EL (cell line): ENCODE data around the gene CCM2L.

Experiments
- DNase-seq: peaks from one replicate; pipeline ENCODE4 v3.0.0-alpha.2; 2016

CCM2L gene

DNA sequence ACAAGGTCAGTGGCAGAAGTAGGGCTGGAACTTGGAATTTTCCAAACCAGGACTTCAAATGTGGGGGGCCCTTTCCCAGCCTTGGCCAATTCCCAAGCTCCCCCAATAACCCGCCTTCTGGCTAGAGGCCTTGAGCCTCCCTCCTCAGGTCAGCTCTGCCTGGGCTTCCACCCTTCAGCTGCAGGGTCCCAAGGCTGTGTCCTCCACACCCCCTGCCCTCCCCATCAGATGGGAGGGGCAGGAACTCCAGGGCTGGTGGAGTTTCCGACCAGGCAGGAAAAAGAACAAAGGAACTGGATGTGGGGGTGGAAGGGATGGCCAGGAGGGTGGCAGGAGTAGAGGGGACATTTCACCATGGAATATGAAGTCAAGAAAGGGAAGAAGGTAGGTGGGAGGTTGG, at the start of gene CCM2L:
Gene CCM2L (plus strand): TSS at position 338 of the 400 bp plus-strand sequence. CDS start 17 bp downstream, at position 355.
- DNase-seq = no peak

DNA sequence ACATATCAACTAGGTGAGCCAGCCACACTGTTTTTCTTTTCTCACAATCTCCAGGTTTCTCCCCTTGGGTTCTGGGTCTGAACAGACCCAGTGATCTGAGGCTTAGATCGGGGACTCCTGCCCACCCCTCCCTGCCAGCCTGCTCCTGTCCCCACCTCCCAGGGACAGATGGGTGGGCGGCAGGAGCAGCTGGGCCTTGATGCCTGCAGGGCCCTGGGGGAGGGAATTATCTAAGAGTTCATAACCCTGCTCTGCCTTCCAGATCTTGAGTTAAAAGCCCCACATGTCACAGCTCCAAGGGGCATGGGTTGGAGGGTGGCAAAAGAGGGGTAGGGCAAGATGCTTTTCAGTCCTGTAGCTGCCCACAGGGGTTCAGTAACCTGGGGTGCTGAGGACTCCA, 47.5 kb upstream of the CCM2L start:
- no peak for DNase-seq

DNA sequence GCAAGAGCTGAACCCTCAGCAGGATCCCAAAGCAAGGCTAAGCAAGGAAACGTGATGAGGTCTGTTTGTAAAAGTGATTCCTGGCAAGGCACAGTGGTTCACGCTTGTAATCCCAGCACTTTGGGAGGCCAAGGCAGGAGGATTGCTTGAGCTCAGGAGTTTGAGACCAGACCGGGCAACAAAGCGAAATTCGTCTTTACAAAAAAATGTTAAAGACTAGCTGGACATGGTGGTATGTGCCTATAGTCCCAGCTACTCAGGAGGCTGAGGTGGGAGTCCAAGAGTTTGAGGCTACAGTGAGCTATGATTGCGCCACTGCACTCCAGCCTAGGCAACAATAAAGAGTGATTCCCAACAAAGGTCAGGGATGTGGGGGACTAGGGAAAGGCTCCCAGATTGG, 46.3 kb upstream of the CCM2L start:
- DNase-seq = no peak

DNA sequence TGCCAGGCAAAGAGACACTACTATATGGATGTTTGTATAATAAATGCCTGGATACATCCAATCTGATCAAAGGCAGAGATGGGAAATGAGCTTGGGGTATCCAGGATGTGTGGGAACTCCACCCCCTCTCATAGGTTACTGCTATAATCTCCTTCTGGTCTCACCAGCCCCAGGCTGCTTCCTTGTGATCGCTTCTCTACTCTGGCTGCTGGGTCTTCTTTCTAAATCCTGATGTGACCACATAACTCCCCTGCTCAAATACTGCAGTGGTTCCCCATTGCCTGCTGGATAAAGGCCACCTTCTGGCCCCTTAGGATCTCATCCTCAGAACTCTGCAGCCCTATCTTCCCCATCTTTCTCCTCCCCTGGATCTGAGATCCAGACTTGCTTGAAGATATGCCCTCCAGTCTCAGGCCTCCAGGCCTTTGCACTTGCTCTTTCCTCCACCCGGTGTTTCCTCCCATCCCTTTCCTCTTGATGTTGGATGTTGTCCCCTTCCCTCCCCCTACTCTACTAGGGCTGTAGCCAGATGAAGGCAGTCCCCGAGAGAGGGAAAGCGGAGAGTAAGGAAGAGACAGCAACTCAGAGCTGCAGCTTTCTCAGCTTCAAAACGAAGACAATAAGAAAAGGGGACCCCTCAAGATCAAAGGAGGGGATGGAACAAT, 43.1 kb upstream of the CCM2L start:
- no peak for DNase-seq

DNA sequence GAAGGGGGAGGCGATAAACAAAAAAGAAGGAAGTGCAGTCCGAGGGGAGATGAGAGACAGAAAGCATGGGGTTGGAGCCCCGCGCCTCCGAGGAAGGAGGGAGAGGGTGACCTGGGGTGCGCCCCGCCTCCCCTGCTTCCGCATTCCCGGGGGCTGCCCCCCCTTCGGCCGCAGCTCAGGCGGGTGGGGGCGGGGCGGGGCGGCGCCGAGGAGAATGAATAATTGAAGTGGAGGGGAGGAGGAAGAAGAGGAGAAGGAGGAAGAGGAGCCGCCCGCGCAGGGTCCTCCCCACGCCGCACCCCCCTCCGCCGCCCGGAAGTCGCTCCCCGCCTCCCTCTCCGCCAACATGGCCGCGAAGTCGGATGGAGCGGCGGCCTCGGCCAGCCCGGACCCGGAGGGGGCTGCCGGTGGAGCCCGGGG, 42.4 kb upstream of the CCM2L start, which contains the start of gene XKR7:
Gene XKR7 (plus strand): TSS at position 322 of the 420 bp plus-strand sequence. CDS start 25 bp downstream, at position 347.
- no peak for DNase-seq

DNA sequence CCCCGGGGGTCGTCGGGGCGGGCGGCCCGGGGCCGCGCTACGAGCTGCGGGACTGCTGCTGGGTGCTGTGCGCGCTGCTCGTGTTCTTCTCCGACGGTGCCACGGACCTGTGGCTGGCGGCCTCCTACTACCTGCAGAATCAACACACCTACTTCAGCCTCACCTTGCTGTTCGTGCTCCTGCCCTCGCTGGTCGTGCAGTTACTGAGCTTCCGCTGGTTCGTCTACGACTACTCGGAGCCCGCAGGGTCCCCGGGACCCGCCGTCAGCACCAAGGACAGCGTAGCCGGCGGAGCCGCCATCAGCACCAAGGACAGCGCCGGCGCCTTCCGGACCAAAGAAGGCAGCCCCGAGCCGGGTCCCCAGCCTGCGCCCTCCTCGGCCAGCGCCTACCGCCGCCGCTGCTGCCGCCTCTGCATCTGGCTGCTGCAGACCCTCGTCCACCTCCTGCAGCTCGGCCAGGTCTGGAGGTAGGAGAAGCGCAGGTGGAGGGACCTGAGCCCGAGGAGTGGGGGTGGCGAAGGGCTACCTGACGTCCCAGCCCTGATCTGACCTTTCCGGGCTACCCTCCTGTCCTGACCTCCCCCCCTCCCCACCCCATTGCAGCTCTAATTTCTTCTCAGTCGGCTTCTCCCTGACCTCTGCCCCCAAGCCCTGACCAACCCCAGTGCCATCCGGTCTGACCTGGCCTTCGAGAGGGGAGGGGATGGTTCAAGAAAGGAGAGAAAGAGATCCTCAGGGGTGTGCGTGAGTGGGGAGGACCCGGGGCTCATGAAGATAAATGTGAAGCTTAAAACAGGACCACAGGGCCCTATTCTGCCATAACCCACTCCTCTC, 41.7 kb upstream of the CCM2L start:
- peak; percentile 61 for DNase-seq

DNA sequence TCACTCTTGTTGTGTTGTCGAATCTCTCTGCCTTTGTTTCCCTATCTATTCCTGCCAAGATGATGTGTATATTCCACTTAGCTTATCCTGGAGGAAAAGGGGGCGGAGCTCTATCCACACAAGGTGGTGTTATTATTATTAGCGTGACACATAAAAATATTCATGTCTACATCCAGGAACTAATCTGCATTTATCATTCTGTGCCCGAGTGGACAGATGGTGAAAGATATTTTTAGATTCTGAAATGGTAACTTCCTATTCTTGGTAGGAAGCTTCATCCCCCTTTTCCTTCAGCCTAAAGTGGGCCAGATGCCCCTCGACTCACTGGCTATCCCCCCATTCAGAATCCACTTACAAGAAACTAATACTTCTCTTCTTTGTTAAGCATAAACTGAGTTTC, 40.2 kb upstream of the CCM2L start:
- no peak for DNase-seq

DNA sequence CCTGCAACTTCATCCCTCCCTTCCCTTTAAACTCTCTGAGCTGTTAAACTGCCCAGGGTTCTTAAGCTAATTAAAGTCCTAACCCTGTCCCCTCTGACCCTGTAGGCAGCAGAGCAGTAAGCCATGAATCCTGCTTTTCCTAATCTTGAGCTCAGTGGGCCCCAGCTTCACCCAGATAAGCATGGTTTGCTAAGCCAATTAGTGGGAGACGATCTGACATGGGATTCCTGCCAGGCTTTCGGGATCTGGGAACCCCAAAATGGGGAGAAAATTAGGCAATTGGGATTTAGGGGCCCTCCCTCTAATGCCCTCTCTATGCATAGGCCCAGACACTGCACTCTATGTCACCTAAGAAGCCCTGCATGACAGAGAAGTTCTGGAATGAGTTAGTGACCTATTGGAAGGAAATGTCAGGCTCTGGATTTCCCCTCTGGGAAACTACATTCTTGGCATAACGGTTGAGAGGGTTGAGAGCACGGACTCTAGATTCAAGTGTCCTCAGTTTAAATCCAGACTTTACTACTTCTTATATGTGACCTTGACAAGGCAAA, 37.7 kb upstream of the CCM2L start:
- peak; percentile 85 for DNase-seq

DNA sequence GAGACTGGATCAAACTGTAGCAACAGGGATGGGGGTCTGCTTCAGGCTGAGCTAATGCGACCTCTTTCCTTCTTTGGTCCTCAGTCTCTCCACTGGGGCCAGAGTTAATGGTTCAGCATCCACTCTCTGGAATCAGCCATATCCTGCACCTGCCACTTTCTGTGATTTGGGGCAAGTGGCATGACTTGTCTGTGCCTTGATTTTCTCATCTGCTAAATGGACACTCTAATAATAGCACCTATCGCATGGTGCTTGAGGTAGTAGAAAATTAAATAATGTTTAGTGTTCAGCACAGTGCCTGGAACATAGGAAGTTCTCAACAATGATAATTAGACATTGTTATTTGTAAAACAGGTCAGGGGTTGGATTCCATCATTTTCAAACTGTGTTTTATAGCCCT, 35.9 kb upstream of the CCM2L start:
- no peak for DNase-seq

DNA sequence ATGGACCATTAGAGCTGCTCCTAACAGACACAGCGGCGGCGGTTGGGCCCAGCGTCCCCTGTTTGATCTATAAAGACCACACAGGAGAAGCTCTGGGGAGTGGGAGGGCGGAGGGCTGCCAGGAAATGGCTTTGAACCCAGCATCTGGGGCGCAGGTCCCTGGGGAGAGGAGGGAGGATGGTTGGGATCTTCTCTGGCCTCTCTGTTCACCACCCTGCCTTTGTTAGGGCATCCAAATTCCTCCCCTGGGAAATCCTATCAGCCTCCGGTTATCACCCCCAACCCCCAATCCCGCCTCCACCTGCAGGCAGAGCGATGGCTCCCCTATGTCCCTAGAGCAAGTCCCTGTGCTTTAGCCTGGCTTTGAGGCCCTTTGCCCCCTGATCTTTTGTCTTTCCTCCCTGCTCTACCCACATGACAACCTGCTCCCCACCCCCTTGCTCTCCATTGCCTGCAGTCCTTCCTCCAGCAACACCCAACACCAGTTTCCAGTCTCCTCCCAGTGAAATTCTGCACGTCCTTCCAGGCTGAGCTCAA, 35.2 kb upstream of the CCM2L start:
- DNase-seq = peak; percentile 20

DNA sequence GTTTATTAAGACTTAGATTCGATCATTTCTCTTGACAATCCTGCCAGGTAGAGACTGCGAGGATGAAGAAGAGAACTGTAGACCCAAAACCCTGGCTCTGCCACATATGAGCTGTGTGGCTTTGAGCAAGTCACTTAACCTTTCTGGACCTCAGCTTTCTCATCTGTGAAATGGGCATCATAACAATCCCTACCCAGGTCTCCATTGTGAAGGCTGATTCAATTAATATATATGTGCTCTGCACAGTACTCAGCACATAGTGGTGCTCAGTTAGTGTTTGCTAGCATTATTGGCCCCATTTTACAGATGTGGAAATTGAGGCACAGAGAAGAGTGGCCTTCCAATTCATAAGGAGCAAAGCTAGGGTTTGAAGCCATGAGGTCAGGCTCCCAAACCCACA, 34.4 kb upstream of the CCM2L start:
- no peak for DNase-seq

DNA sequence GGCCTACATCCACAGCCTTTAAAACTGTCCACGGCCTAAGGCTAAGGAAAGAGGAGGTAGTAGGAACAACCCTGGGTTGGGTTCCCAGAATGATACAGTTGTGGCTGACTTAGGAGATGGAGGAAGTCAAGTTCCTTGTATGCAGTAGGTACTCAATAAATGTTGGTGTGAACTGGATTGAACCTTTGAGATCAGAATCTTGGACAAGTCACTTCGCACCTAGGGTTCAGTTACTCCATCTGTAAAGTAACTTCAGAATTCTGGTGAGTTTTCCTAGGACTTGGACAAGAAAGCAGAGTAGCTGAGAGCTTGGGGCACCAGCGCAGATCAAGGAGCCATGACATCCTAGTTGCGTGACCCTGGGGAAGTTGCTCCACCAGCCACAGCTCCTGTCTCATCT, 33.2 kb upstream of the CCM2L start:
- DNase-seq = no peak

DNA sequence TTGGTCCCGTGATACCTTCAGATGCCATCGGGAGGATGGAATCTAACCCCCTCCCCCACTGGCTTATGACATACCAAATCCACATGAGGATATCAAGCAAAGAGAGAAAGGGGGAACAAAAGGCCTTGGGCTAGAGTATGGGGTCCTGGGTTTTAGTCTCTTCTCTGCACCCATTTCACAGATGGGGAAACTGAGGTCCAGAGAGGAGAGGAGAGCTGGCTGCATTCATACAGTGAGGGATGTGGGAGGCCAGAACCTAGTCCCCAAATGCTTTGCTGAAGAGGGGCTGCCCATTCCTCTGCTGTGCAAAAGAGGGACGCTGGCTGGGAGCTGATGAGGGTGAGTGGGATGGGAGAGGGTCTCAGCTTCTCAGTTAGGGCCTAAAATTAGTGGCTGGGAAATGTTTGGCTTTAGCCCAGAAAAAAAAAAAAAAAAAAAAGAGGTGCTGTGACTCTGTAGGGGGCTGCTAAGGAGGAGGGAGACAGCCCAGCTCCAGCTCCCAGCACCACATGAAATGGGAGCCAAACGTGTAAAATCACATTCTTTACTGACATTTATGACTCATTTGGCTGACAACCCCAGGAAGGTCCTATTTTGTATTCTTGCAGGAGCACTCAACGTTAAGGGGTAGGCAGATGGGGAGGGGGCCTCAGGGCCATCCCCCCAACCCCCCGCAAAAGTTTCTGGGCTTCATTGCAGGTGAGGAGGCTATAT, 30.4 kb upstream of the CCM2L start:
- DNase-seq = peak; percentile 27

DNA sequence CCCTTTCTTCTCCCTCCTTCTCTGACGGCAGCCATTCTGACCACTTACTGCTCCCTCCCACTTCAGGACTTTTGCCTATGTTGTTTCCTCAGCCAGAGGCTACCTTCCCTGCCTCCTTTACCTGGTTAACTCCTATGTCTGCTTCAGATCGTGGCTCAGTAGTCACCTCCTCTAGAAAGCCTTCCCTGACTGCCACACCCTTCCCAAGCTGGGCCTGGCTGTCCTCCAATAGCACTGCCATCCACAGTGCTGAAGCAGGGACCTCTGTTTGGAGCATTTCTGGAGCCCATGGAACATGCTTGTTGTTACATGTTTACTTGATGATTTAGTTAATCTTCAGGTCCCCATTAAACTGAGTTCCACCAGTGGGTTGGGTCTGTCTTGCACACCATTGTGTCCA, 28.5 kb upstream of the CCM2L start:
- DNase-seq = no peak

DNA sequence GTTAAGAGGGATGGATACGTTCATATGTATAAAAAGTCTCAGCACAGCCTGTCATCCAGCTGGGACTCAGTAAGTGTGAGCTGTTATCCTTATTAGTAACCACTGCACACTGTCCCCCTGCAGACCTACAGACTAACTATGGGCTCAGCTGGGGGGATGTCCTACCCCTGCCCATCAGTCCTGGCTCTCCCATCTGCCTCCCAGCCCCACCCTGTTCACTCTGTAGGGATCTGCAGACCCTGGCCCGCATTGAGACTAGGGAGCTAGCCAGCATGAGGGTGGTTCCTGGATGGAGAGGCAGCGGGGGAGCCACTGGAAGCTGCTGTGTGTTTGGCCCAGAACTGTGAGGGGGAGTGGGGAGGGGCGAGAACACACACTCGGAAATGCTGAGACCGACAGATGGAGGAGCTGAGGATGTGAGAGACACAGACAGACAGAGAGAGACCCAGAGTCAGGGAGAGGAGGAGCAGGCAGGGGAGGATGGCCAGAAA, 25.2 kb upstream of the CCM2L start:
- no peak for DNase-seq

DNA sequence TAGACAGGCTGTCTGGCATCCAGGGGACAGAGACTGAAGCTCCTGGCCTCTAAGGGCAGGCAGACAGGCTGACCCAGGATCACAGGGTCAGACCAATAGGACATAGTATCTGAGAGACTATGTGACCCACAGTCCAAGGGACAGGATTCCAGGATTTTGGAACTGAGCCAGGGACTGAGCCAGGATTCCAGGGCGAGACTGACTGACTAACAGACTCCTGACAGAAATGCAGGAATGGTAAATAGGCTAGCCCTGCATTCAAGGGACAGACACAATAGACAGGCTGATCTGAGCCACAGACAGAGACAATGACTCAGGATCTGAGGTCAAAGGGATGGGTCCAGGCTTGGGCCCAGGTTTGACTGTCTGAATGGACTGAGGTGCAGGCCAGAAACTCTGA, 22.5 kb upstream of the CCM2L start:
- peak; percentile 34 for DNase-seq

DNA sequence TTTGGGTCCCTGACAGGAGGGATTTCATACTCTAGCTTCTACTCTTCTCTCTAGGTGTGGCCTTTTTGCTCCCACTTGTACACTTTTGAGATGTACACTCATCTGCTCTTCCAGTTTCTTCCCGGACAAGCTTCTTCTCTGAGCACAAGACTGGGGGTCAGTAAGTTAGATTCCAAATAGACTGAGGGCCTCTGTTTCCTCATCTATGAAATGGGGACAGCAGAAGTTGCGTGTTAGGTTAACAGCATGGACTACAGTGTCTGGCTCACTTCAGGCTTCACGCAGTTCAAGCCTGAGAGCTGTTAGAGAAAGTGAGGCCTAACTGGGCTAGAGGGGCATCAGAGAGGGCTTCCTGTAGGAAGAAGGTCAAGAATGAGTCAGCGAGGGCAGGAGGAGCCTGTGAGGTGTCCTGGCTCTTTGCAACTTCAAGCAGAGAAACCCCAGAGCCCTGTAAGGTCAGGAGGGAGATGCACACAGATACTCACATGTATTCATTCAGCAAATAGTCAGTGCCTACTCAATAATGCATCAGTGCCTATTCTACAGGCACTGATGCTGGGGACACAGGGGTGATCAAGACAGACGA, 21.7 kb upstream of the CCM2L start:
- no peak for DNase-seq

DNA sequence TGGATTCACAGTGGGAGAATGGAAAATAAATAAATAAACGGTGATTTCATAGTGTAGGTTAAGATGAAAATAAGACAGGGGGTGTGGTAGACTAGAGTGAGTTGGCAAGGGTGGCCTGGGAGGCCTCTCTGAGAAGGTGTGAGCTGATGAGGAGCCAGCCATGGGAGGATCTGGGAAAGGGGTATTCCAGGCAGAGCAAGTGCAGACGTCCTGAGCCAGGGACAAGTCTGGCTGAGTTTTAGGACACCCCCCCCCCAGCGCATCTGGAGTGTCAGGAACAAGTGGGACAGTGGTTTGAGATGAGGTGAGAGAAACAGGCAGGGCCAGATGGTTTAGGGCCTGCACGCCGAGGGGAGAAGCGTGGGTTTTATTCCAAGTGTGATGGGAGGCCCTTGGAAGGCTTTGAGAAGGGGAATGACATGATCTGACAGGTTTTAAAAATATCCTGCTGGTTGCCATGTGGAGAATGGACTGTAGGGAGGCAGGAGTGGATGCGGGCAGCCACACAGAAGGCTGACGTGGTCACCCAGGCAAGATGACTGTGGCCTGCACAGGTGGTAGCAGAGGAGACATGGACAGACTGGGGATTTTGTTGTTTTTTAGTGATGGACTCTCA, 21.1 kb upstream of the CCM2L start:
- no peak for DNase-seq

DNA sequence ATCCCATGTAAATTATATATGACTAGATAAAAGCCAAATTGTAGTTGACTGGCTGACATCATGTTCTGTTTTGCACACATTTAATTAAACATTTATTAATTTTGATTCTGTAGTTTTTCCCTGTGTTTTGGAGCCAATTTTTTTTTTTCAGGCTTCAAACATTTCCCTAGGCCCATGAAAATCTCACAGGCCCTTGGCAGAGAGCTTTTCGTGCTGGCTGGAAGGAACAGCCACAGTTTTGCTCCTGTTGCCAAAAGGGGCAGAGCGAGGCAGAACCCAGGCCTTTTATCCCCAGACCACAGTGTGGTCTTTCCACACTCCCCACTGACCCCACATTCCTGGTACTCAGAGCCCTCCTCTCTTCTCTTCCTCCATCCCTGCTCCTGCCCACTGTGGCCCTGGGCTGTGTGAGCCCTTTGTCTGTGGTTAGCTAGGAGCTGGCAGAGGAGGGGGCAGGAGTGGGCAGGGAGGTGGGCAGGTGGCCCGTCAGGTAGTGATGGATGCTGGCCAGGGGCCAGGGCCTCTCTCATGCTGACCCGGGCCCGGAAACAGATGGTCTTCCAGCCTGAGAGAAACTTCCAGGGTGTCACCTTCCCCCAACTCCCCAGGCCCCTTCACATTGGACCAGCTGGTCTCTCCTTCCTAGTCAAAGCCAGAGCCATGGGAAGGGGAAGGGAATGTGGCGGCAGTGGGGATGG, 19.4 kb upstream of the CCM2L start:
- DNase-seq = no peak

DNA sequence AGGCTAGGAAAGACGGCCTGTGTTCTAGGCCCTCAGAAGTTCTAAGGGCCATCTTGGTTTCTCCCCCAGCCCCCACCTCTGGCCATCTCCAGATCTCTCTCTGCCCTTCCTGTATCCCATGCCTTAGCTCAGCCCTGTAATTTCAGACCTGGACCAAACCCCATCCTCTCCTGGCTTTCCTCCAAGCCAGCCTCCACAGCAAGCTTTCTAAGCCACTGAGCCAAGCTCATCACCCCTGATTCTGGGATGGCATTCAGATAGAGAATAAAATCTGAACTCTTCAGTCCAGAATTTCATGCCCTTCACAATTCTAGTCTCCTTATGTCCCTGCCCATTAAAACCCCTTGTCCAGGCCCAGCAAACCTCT, 18.9 kb upstream of the CCM2L start:
- DNase-seq = no peak

DNA sequence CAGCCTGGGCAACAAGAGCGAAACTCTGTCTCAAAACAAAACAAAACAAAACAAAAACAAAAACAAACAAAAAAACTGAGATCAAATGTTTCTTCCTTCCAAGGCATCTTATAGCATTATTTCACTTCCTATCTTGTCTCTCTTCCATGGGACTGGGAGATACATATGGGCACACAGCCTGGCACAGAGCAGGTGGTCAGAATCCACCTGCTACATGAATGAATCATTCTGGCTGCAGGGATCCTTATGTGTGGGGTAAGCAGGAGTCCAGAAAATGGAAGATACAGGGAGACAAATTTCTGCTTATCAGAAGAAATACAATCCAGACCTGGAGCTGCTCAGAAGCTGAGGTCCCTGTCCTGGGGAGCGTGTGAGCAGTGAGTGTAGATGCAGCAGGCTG, 18.2 kb upstream of the CCM2L start:
- DNase-seq = no peak

DNA sequence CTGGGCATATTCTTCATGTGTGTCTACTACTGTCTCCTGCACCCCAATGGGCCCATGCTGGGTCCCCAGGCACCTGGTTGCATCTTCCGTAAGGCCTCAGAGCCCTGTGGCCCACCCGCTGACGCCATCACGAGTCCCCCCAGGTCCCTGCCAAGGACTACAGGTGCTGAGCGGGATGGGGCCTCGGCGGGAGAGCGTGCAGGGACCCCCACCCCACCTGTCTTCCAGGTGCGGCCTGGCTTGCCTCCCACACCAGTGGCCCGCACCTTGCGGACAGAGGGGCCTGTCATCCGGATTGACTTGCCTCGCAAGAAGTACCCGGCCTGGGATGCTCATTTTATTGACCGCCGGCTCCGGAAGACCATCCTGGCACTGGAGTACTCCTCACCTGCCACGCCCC, 13.2 kb upstream of the CCM2L start:
- no peak for DNase-seq
